K562 (cell line): ENCODE results near the gene EPHB6. TPM values are rescaled to one million over a fixed set of nuclear protein-coding genes. Genes with fewer than 3 reads are reported as not detected.

ENCODE experiments used
- ARHGAP35 ChIP-seq: fragments of 450-650 bp; IDR thresholded peaks from 2 replicates; pipeline ENCODE4 v1.6.1; 2018; ENCODE audit not compliant: partially characterized antibody
- CREB1 ChIP-seq, 2 experiments: sonication (generic) in 1 of 2; formaldehyde crosslinking in 1 of 2; IDR thresholded peaks; 2 replicates each; pipeline versions ENCODE4 v1.6.1 to v1.8.0; 2012 to 2022; ENCODE audit warnings: inconsistent platforms in 1 of 2, mild to moderate bottlenecking in 1 of 2, missing genetic modification reagents in 1 of 2, moderate library complexity in 1 of 2
- DDX20 ChIP-seq: fragments of 450-650 bp; IDR thresholded peaks from 2 replicates; pipeline ENCODE4 v1.6.1; 2016; ENCODE audit warnings: missing genetic modification characterization, low read depth, mild to moderate bottlenecking, missing compliant biosample characterization, moderate library complexity
- FOXA3 ChIP-seq, 2 experiments: fragments of 450-650 bp in 1 of 2; sonication (generic) in 1 of 2; formaldehyde crosslinking; IDR thresholded peaks in 1 of 2; conservative IDR thresholded peaks in 1 of 2; 2 replicates each; pipeline versions ENCODE4 v1.4.0 to v1.8.0; 2020 to 2022; ENCODE audit warnings: mild to moderate bottlenecking in 2 of 2, missing genetic modification reagents in 1 of 2
- FOXJ2 ChIP-seq: fragments of 200-800 bp; sonication (Bioruptor generic); IDR thresholded peaks from 2 replicates; pipeline ENCODE4 v1.6.1; 2016; ENCODE audit warnings: missing genetic modification characterization, missing compliant biosample characterization
- GTF2F1 ChIP-seq: IDR thresholded peaks from 2 replicates; pipeline ENCODE4 v1.6.1; 2011; ENCODE audit warnings: low read depth, low read length, improper control_type of control experiment
- HDAC2 ChIP-seq: fragments of 450-650 bp; IDR thresholded peaks from 2 replicates; pipeline ENCODE4 v1.6.1; 2016; ENCODE audit warnings: mild to moderate bottlenecking
- JUND ChIP-seq, 2 experiments: IDR thresholded peaks; 2 replicates in 1 of 2; 3 replicates in 1 of 2; pipeline ENCODE4 v1.6.1; 2011; ENCODE audit warnings: borderline replicate concordance in 2 of 2, low read depth in 2 of 2, low read length in 2 of 2, improper control_type of control experiment in 1 of 2, missing biosample characterization in 1 of 2, missing genetic modification characterization in 1 of 2, missing genetic modification reagents in 1 of 2
- KDM1A ChIP-seq, 2 experiments: fragments of 450-650 bp; IDR thresholded peaks; 2 replicates each; pipeline ENCODE4 v1.6.1; 2016; ENCODE audit warnings: mild to moderate bottlenecking in 2 of 2
- LCOR ChIP-seq: sonication (generic); formaldehyde crosslinking; IDR thresholded peaks from 2 replicates; pipeline ENCODE4 v1.8.0; 2022; ENCODE audit warnings: mild to moderate bottlenecking, missing genetic modification reagents
- MIER1 ChIP-seq: fragments of 450-650 bp; IDR thresholded peaks from 2 replicates; pipeline ENCODE4 v1.6.1; 2016; ENCODE audit warnings: antibody characterized with exemption, mild to moderate bottlenecking, low read depth
- MTA1 ChIP-seq: fragments of 450-650 bp; IDR thresholded peaks from 2 replicates; pipeline ENCODE4 v1.6.1; 2017; ENCODE audit warnings: borderline replicate concordance
- NCOA2 ChIP-seq, 2 experiments: fragments of 450-650 bp; IDR thresholded peaks; 2 replicates each; pipeline ENCODE4 v1.6.1; 2018; ENCODE audit warnings: mild to moderate bottlenecking in 2 of 2, moderate library complexity in 1 of 2; ENCODE audit not compliant: partially characterized antibody in 2 of 2
- PCBP2 ChIP-seq: fragments of 200-400 bp; formaldehyde crosslinking; IDR thresholded peaks from 2 replicates; pipeline ENCODE4 v1.6.1; 2018; ENCODE audit warnings: low read length, low read depth, mild to moderate bottlenecking, moderate library complexity; ENCODE audit not compliant: poor library complexity, severe bottlenecking
- RBM34 ChIP-seq: fragments of 200-400 bp; formaldehyde crosslinking; IDR thresholded peaks from 2 replicates; pipeline ENCODE4 v1.6.1; 2018; ENCODE audit warnings: low read length, borderline replicate concordance; ENCODE audit not compliant: insufficient read depth
- SMARCA4 ChIP-seq: fragments of 450-650 bp; IDR thresholded peaks from 2 replicates; pipeline ENCODE4 v1.6.1; 2016
- SREBF2 ChIP-seq: sonication (generic); formaldehyde crosslinking; IDR thresholded peaks from 2 replicates; pipeline ENCODE4 v1.4.0; 2020; ENCODE audit warnings: mild to moderate bottlenecking, missing genetic modification reagents
- WHSC1 ChIP-seq: IDR thresholded peaks from one replicate; pipeline ENCODE4 v1.6.1; 2012; ENCODE audit warnings: low read length, control low read depth, inconsistent platforms
- ZNF224 ChIP-seq: sonication (generic); formaldehyde crosslinking; IDR thresholded peaks from 2 replicates; pipeline ENCODE4 v1.8.0; 2022; ENCODE audit warnings: mild to moderate bottlenecking, missing genetic modification reagents
- ZNF384 ChIP-seq: IDR thresholded peaks from 2 replicates; pipeline ENCODE4 v1.6.1; 2012; ENCODE audit warnings: low read depth, low read length, improper control_type of control experiment
- ZNF778 ChIP-seq: fragments of 450-650 bp; formaldehyde crosslinking; IDR thresholded peaks from 2 replicates; pipeline ENCODE4 v1.4.0; 2020; ENCODE audit warnings: mild to moderate bottlenecking, moderate library complexity
- ZNF780A ChIP-seq: fragments of 250-450 bp; sonication (Bioruptor Pico); IDR thresholded peaks from 2 replicates; pipeline ENCODE4 v1.5.0; 2021; ENCODE audit warnings: mild to moderate bottlenecking
- polyA plus RNA-seq, 8 experiments: library from polyadenylated mRNA; depleted of rRNA in 4 of 8; stranded (reverse) in 5 of 8; unstranded in 3 of 8; fragments of >200 nt; fragmentation: Nextera tagmentation in 2 of 8; fragmentation: Illumina TruSeq in 1 of 8; extraction: Ambion mirVana in 2 of 8; extraction: Trizol in 1 of 8; gene quantifications; 2 replicates each; pipeline versions ENCODE4 v1.2.1 to v1.2.3, GENCODE V29; 2011 to 2014; ENCODE audit warnings: inconsistent platforms in 1 of 8, missing spikeins in 1 of 8
- total RNA-seq, 7 experiments: library from RNA; depleted of rRNA in 6 of 7; stranded (reverse); fragments of >200 nt in 6 of 7; fragmentation: Illumina TruSeq in 2 of 7; extraction: Trizol in 2 of 7; gene quantifications; 2 replicates each; pipeline versions ENCODE4 v1.2.1 to v1.2.3, GENCODE V29; 2011 to 2021; ENCODE audit warnings: low replicate concordance in 1 of 7
- TF ChIP-seq, protein P1 (sequence below), 2 experiments: fragments of 450-650 bp; IDR thresholded peaks; 2 replicates each; pipeline ENCODE4 v1.6.1; 2016
- TF ChIP-seq, protein P2 (sequence below): fragments of 150-350 bp; conservative IDR thresholded peaks from 2 replicates; pipeline ENCODE4 v1.6.1; 2014; ENCODE audit warnings: low read length

The EPHB6 gene
- total and polyA plus RNA-seq, 9 of the 15 experiments (the other 6 are each of a cell fraction or from before 2014, with no cell fraction given), result 1.4 to 123 (median 7.6) TPM

DNA sequence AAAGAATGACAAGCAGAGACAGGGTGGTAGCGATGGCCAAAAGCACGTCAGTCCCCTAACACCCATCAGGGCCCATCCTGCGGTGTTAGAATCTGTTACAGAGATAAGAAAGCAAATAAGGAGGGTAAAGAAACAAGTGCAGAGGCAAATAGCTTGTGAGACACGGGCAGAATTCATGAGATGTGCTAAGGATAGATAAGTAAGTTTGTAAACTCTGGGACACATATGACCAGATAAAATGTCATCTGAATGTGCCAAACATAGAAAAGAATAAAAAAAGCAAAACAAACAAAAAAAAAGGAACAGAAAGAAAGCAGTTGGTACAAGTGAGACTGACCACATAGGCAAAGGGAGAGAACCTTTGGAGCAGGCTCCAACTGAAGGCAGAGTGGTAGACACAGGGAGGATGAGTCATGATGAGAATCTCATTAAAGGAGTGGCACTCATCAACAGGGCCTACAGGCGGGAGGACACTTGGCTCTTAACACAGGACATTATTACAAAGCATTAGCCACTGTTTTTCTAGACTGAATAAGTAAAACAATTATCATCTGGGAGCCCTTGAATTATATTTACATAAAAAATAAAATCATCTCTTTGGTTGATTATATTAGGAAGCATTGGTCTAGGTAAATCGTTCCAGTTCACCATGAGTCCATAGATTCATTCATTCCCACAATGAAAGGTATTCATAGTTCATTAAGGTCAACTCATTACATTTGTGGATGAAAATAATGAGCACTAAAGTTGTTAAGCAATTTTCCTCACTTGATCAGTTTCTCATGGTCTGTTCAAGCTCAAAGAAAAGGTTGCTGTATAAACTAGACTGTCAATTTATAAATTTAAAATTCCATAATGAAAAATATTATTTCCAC is 21.5 kb upstream of the EPHB6 start (continued):
- no peak for TF ChIP-seq ZNF780A (CRISPR knock-in tag)
- TF ChIP-seq KDM1A (IDR thresholded peaks at IDR 0.05), result peak in 1 of 2 experiments; percentile 12; a peak in 1 of 4 replicates
- no peak for TF ChIP-seq FOXJ2
- no peak for TF ChIP-seq ARHGAP35
- no peak for TF ChIP-seq ZNF224
- peak; percentile 40; the same call in 1 of the 2 replicates for TF ChIP-seq MTA1
- TF ChIP-seq NCOA2 (IDR thresholded peaks at IDR 0.05; ENCODE audit: partially characterized antibody in 2 of 2), result no peak
- 0 out of 4 replicates have a peak, but pooled peaks of 1 of the 2 experiments have one; percentile 26 for TF ChIP-seq FOXA3 (CRISPR knock-in tag; conservative IDR thresholded peaks at IDR 0.05 in 1 of 2, IDR thresholded peaks at IDR 0.05 in 1 of 2)
- peak; percentile 65; the same call in 1 of the 2 replicates for TF ChIP-seq SMARCA4
- TF ChIP-seq LCOR (CRISPR knock-in tag), result peak; percentile 64; the same call in 1 of the 2 replicates
- peak; percentile 81; the same call in 1 of the 2 replicates for TF ChIP-seq JUND (IDR thresholded peaks at IDR 0.05; ENCODE audit: borderline replicate concordance, low read depth, low read length)
- TF ChIP-seq JUND (tag; IDR thresholded peaks at IDR 0.05; ENCODE audit: borderline replicate concordance, low read depth, low read length), result peak; percentile 86; the same call in 2 of the 3 replicates
- TF ChIP-seq ZNF778 (CRISPR knock-in tag), result no peak
- TF ChIP-seq CREB1 (IDR thresholded peaks at IDR 0.05), result no peak
- TF ChIP-seq CREB1 (CRISPR knock-in tag; IDR thresholded peaks at IDR 0.05), result 0 out of 2 replicates have a peak, but pooled peaks have one; percentile 12
- no peak for TF ChIP-seq DDX20 (tag)
- TF ChIP-seq RBM34, result no peak
- TF ChIP-seq, protein P1, sequence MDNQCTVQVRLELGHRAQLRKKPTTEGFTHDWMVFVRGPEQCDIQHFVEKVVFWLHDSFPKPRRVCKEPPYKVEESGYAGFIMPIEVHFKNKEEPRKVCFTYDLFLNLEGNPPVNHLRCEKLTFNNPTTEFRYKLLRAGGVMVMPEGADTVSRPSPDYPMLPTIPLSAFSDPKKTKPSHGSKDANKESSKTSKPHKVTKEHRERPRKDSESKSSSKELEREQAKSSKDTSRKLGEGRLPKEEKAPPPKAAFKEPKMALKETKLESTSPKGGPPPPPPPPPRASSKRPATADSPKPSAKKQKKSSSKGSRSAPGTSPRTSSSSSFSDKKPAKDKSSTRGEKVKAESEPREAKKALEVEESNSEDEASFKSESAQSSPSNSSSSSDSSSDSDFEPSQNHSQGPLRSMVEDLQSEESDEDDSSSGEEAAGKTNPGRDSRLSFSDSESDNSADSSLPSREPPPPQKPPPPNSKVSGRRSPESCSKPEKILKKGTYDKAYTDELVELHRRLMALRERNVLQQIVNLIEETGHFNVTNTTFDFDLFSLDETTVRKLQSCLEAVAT (IDR thresholded peaks at IDR 0.05), result 0 out of 4 replicates have a peak, but pooled peaks of 1 of the 2 experiments have one; percentile 27
- TF ChIP-seq, protein P2, sequence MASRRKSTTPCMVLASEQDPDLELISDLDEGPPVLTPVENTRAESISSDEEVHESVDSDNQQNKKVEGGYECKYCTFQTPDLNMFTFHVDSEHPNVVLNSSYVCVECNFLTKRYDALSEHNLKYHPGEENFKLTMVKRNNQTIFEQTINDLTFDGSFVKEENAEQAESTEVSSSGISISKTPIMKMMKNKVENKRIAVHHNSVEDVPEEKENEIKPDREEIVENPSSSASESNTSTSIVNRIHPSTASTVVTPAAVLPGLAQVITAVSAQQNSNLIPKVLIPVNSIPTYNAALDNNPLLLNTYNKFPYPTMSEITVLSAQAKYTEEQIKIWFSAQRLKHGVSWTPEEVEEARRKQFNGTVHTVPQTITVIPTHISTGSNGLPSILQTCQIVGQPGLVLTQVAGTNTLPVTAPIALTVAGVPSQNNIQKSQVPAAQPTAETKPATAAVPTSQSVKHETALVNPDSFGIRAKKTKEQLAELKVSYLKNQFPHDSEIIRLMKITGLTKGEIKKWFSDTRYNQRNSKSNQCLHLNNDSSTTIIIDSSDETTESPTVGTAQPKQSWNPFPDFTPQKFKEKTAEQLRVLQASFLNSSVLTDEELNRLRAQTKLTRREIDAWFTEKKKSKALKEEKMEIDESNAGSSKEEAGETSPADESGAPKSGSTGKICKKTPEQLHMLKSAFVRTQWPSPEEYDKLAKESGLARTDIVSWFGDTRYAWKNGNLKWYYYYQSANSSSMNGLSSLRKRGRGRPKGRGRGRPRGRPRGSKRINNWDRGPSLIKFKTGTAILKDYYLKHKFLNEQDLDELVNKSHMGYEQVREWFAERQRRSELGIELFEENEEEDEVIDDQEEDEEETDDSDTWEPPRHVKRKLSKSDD, result no peak
- no peak for TF ChIP-seq WHSC1
- no peak for TF ChIP-seq ZNF384
- TF ChIP-seq PCBP2, result no peak
- 0 out of 2 replicates have a peak, but pooled peaks have one; percentile 30 for TF ChIP-seq HDAC2
- TF ChIP-seq GTF2F1, result no peak
- peak; percentile 38; the same call in 1 of the 2 replicates for TF ChIP-seq MIER1
- no peak for TF ChIP-seq SREBF2
